HEK293 (cell line): ENCODE measurements around the gene LMF1.

Experiments
- CTCF ChIA-PET: fragments of 350-600 bp; formaldehyde crosslinking; extraction: SDS; loops from one replicate; lab custom pipeline; 2021; ENCODE audit warnings: antibody characterized with exemption; lab: Yijun Ruan, JAX
- POLR2A ChIA-PET: fragments of 300-600 bp; formaldehyde crosslinking; extraction: SDS; loops from one replicate; lab custom pipeline; 2020; ENCODE audit warnings: antibody characterized with exemption, inconsistent platforms; lab: Yijun Ruan, JAX
- H3K27ac ChIP-seq: fragments of 200-500 bp; sonication (Bioruptor generic); 2 replicates; pipeline ENCODE4 v1.5.1; 2014; ENCODE audit warnings: low read depth, low read length, control low read depth, inconsistent platforms; ENCODE audit errors: extremely low read depth
- H3K36me3 ChIP-seq, 2 experiments: fragments of 200-500 bp in 1 of 2; sonication (Bioruptor generic) in 1 of 2; 1 replicate in 1 of 2; 2 replicates in 1 of 2; pipeline ENCODE4 v1.5.1; 2014 to 2017; ENCODE audit warnings: inconsistent platforms in 2 of 2, low read length in 2 of 2; ENCODE audit not compliant: control insufficient read depth in 2 of 2, insufficient read depth in 1 of 2
- H3K4me1 ChIP-seq: fragments of 200-500 bp; sonication (Bioruptor generic); 2 replicates; pipeline ENCODE4 v1.5.1; 2014; ENCODE audit warnings: mild to moderate bottlenecking, low read length, inconsistent platforms; ENCODE audit not compliant: control insufficient read depth, insufficient read depth
- H3K4me3 ChIP-seq: 2 replicates; pipeline ENCODE4 v1.5.1; 2011; ENCODE audit warnings: low read depth, mild to moderate bottlenecking, control low read depth, low read length, moderate library complexity
- H3K9me3 ChIP-seq: fragments of 200-500 bp; sonication (Bioruptor generic); 2 replicates; pipeline ENCODE4 v1.5.1; 2014; ENCODE audit warnings: low read depth, low read length, inconsistent platforms; ENCODE audit not compliant: control insufficient read depth, insufficient read depth
- GLI2 ChIP-seq: fragments of 450-650 bp; formaldehyde crosslinking; IDR thresholded peaks from 2 replicates; pipeline ENCODE4; 2017; ENCODE audit warnings: missing biosample characterization, missing genetic modification characterization, low read depth, borderline replicate concordance
- GLIS2 ChIP-seq: fragments of 450-650 bp; formaldehyde crosslinking; IDR thresholded peaks from 2 replicates; pipeline ENCODE4 v1.5.1; 2016; ENCODE audit warnings: missing biosample characterization, missing genetic modification characterization
- MEIS1 ChIP-seq: sonication (generic); formaldehyde crosslinking; IDR thresholded peaks from 2 replicates; pipeline ENCODE4 v1.8.1; 2022; ENCODE audit warnings: missing genetic modification reagents, mild to moderate bottlenecking, borderline replicate concordance
- SETDB1 ChIP-seq: IDR thresholded peaks from one replicate; pipeline ENCODE4 v1.6.1; 2017; ENCODE audit warnings: mild to moderate bottlenecking, low read length, moderate library complexity, mixed read lengths; ENCODE audit not compliant: insufficient read length
- SP7 ChIP-seq: fragments of 450-650 bp; formaldehyde crosslinking; IDR thresholded peaks from 2 replicates; pipeline ENCODE4 v1.5.1; 2016; ENCODE audit warnings: missing biosample characterization, missing genetic modification characterization
- TRIM28 ChIP-seq: IDR thresholded peaks from 2 replicates; pipeline ENCODE4 v1.6.1; 2011; ENCODE audit warnings: low read length, control low read depth, borderline replicate concordance
- ZNF140 ChIP-seq: fragments of 450-650 bp; formaldehyde crosslinking; IDR thresholded peaks from 2 replicates; pipeline ENCODE4 v1.5.1; 2016; ENCODE audit warnings: missing biosample characterization, missing genetic modification characterization
- ZNF274 ChIP-seq, 2 experiments: fragments of 200-500 bp in 1 of 2; fragments of 450-650 bp in 1 of 2; sonication (Bioruptor generic) in 1 of 2; formaldehyde crosslinking in 1 of 2; IDR thresholded peaks; 2 replicates each; pipeline versions ENCODE4 v1.5.1 to v1.6.1; 2014 to 2016; ENCODE audit warnings: borderline replicate concordance in 1 of 2, inconsistent platforms in 1 of 2, low read length in 1 of 2, missing biosample characterization in 1 of 2, missing genetic modification characterization in 1 of 2
- ZNF558 ChIP-seq: fragments of 450-650 bp; formaldehyde crosslinking; IDR thresholded peaks from 2 replicates; pipeline ENCODE4 v1.5.1; 2016; ENCODE audit warnings: missing biosample characterization, missing genetic modification characterization
- ZNF654 ChIP-seq: fragments of 450-650 bp; formaldehyde crosslinking; IDR thresholded peaks from 2 replicates; pipeline ENCODE4 v1.5.1; 2016; ENCODE audit warnings: low read depth, missing biosample characterization, missing genetic modification characterization
- ZNF677 ChIP-seq: fragments of 450-650 bp; IDR thresholded peaks from 2 replicates; pipeline ENCODE4 v1.5.0; 2018; ENCODE audit warnings: missing biosample characterization, mild to moderate bottlenecking, missing genetic modification characterization, moderate library complexity
- ZNF776 ChIP-seq: fragments of 450-650 bp; formaldehyde crosslinking; IDR thresholded peaks from 2 replicates; pipeline ENCODE4 v1.5.0; 2017; ENCODE audit warnings: missing biosample characterization, missing genetic modification characterization, borderline replicate concordance
- ZNF843 ChIP-seq: fragments of 450-650 bp; formaldehyde crosslinking; IDR thresholded peaks from 2 replicates; pipeline ENCODE4 v1.5.1; 2016; ENCODE audit warnings: missing biosample characterization, missing genetic modification characterization
- TF ChIP-seq, protein P1 (sequence below): fragments of 450-650 bp; formaldehyde crosslinking; IDR thresholded peaks from 2 replicates; pipeline ENCODE4 v1.5.1; 2016; ENCODE audit warnings: missing biosample characterization, missing genetic modification characterization
- TF ChIP-seq, protein P2 (sequence below): fragments of 450-650 bp; formaldehyde crosslinking; IDR thresholded peaks from 2 replicates; pipeline ENCODE4 v1.5.0; 2017; ENCODE audit warnings: missing biosample characterization, missing genetic modification characterization, borderline replicate concordance
- TF ChIP-seq, protein P3 (sequence below): fragments of 450-650 bp; formaldehyde crosslinking; IDR thresholded peaks from 2 replicates; pipeline ENCODE4 v1.5.1; 2017; ENCODE audit warnings: missing biosample characterization, missing genetic modification characterization

The LMF1 gene

DNA sequence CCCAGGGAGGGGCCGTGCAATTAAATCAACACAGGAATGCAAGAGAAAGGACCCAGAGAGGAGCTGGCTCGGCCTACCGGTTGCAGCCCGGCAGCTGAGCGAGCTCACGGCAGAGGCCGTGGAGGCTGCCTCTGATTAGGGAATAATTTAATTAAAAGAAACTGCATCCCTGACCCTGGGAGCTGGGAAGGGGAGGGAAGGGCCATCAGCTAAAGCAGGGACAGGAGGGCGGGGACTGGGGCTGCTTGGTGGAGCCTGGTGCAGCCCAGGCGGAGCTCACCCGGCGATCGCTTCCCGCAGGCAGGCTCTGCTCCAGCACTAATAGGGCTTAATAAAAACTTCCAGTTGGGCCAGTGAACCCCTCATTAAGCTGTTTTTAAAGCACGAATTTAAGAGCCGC lies 43.4 kb downstream of the LMF1 start:
- H3K36me3 ChIP-seq: peaks cover 0 to 7% of the 10 kb centered on the region in 2 experiments; a peak in 1 of 3 replicates
- no peak overlapping the region for H3K4me3 ChIP-seq
- TF ChIP-seq ZNF776 (no peak), GLIS2 (tag by site-specific recombination) (no peak), ZNF274 (IDR thresholded peaks at IDR 0.05; ENCODE audit: low read length) (no peak), ZNF274 (tag by site-specific recombination; IDR thresholded peaks at IDR 0.05; ENCODE audit: borderline replicate concordance) (no peak), ZNF677 (no peak), GLI2 (tag by site-specific recombination) (no peak), SP7 (tag by site-specific recombination) (no peak), MEIS1 (CRISPR knock-in tag) (no peak), ZNF140 (tag by site-specific recombination) (no peak), ZNF654 (no peak), ZNF843 (tag by site-specific recombination) (no peak)
- TF ChIP-seq, protein P1, sequence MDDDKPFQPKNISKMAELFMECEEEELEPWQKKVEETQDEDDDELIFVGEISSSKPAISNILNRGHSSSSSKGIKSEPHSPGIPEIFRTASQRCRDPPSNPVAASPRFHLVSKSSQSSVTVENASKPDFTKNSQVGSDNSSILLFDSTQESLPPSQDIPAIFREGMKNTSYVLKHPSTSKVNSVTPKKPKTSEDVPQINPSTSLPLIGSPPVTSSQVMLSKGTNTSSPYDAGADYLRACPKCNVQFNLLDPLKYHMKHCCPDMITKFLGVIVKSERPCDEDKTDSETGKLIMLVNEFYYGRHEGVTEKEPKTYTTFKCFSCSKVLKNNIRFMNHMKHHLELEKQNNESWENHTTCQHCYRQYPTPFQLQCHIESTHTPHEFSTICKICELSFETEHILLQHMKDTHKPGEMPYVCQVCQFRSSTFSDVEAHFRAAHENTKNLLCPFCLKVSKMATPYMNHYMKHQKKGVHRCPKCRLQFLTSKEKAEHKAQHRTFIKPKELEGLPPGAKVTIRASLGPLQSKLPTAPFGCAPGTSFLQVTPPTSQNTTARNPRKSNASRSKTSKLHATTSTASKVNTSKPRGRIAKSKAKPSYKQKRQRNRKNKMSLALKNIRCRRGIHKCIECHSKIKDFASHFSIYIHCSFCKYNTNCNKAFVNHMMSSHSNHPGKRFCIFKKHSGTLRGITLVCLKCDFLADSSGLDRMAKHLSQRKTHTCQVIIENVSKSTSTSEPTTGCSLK: no peak
- TF ChIP-seq, protein P2, sequence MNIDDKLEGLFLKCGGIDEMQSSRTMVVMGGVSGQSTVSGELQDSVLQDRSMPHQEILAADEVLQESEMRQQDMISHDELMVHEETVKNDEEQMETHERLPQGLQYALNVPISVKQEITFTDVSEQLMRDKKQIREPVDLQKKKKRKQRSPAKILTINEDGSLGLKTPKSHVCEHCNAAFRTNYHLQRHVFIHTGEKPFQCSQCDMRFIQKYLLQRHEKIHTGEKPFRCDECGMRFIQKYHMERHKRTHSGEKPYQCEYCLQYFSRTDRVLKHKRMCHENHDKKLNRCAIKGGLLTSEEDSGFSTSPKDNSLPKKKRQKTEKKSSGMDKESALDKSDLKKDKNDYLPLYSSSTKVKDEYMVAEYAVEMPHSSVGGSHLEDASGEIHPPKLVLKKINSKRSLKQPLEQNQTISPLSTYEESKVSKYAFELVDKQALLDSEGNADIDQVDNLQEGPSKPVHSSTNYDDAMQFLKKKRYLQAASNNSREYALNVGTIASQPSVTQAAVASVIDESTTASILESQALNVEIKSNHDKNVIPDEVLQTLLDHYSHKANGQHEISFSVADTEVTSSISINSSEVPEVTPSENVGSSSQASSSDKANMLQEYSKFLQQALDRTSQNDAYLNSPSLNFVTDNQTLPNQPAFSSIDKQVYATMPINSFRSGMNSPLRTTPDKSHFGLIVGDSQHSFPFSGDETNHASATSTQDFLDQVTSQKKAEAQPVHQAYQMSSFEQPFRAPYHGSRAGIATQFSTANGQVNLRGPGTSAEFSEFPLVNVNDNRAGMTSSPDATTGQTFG (tag by site-specific recombination): no peak
- no peaks in the 10 kb centered on the region for H3K4me1 ChIP-seq
- H3K9me3 ChIP-seq: no peaks in the 10 kb centered on the region
- H3K27ac ChIP-seq: no peak overlapping the region
- ChIA-PET POLR2A (no interaction called here), CTCF (no interaction called here)

DNA sequence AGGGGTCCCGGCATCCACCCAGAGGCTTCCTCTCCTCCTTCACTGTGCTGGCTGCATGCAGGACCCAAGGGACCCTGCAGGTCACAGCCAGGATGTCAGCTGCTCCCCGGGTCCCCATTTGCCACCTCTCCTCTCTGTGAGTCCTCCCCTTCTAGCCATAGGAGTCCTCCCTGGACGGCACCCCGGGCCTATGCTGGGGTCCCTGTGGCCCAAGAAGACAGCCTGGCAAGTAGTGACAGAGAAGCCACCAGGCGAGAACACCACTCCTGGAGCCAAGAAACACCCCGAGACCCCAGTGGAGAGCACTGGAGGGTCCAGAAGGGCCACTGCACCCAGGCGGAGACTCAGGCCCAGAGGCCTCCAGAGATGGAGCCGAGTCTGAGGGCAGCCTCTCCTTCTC lies 44.1 kb downstream of the LMF1 start:
- CTCF ChIA-PET: no interaction called here
- H3K36me3 ChIP-seq: peaks cover 0 to 7% of the 10 kb centered on the region in 2 experiments; a peak in 1 of 3 replicates
- POLR2A ChIA-PET: no interaction called here
- no peaks in the 10 kb centered on the region for H3K4me1 ChIP-seq
- H3K27ac ChIP-seq: no peak overlapping the region
- TF ChIP-seq TRIM28 (peak; percentile 29; the same call in 1 of the 2 replicates), ZNF274 (IDR thresholded peaks at IDR 0.05; ENCODE audit: low read length) (no peak), ZNF274 (tag by site-specific recombination; IDR thresholded peaks at IDR 0.05; ENCODE audit: borderline replicate concordance) (peak; percentile 86; the same call in 1 of the 2 replicates), ZNF558 (tag by site-specific recombination) (no peak), SETDB1 (peak; percentile 58)
- TF ChIP-seq, protein P3, sequence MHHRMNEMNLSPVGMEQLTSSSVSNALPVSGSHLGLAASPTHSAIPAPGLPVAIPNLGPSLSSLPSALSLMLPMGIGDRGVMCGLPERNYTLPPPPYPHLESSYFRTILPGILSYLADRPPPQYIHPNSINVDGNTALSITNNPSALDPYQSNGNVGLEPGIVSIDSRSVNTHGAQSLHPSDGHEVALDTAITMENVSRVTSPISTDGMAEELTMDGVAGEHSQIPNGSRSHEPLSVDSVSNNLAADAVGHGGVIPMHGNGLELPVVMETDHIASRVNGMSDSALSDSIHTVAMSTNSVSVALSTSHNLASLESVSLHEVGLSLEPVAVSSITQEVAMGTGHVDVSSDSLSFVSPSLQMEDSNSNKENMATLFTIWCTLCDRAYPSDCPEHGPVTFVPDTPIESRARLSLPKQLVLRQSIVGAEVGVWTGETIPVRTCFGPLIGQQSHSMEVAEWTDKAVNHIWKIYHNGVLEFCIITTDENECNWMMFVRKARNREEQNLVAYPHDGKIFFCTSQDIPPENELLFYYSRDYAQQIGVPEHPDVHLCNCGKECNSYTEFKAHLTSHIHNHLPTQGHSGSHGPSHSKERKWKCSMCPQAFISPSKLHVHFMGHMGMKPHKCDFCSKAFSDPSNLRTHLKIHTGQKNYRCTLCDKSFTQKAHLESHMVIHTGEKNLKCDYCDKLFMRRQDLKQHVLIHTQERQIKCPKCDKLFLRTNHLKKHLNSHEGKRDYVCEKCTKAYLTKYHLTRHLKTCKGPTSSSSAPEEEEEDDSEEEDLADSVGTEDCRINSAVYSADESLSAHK (tag by site-specific recombination): no peak
- H3K9me3 ChIP-seq: no peaks in the 10 kb centered on the region
- no peak overlapping the region for H3K4me3 ChIP-seq
